B cell (primary cell): ENCODE measurements around the gene CRBN. TPM values are rescaled to one million over a fixed set of nuclear protein-coding genes. Genes with fewer than 3 reads are reported as not detected.
A peak's percentile ranks its signal among the peaks of the same experiment; 100 is the strongest.

ENCODE experiments used
- ATAC-seq: fragments of 200-7000 bp; cut with Tn5 transposase; one replicate; pipeline ENCODE4 v1.10.0; 2021; ENCODE audit warnings: low read depth, mild to moderate bottlenecking, moderate number of reproducible peaks, moderate library complexity
- CTCF ChIA-PET: fragments of 350-600 bp; sonication (Branson Sonifier 250); formaldehyde crosslinking; loops from one replicate; lab custom pipeline; 2021; ENCODE audit warnings: antibody characterized with exemption, inconsistent platforms; lab: Charles Lee
- POLR2A ChIA-PET: fragments of 350-600 bp; sonication (Branson Sonifier 250); formaldehyde crosslinking; loops from one replicate; lab custom pipeline; 2021; ENCODE audit warnings: antibody characterized with exemption; lab: Charles Lee
- DNase-seq: peaks from one replicate; pipeline ENCODE4 v3.0.0; 2013
- H2AFZ ChIP-seq: 2 replicates; pipeline ENCODE4 v1.6.1; 2012; ENCODE audit warnings: mild to moderate bottlenecking, low read depth, low read length; ENCODE audit not compliant: insufficient read depth, poor library complexity, severe bottlenecking
- H3K27ac ChIP-seq, 2 donors: 1 replicate in 1 of 2; 2 replicates in 1 of 2; pipeline ENCODE4 v1.5.1; 2012 to 2013; ENCODE audit warnings: low read length in 2 of 2, mild to moderate bottlenecking in 2 of 2, moderate library complexity in 1 of 2
- H3K27me3 ChIP-seq, 4 experiments: fragments of 200-600 bp in 1 of 4; sonication (generic) in 1 of 4; replicated peaks in 1 of 4; 1 replicate in 2 of 4; 2 replicates in 2 of 4; pipeline versions ENCODE4 v1.6.1 to v1.7.0; 2013 to 2016; ENCODE audit warnings: low read length in 3 of 4, mild to moderate bottlenecking in 2 of 4, mixed read lengths in 1 of 4, moderate library complexity in 1 of 4; ENCODE audit not compliant: insufficient read depth in 4 of 4, control insufficient read depth in 3 of 4; ENCODE audit errors: control extremely low read depth in 1 of 4
- H3K36me3 ChIP-seq, 2 experiments: replicated peaks in 1 of 2; 1 replicate in 1 of 2; 2 replicates in 1 of 2; pipeline versions ENCODE4 v1.6.1 to v1.7.1; 2013; ENCODE audit warnings: low read length in 1 of 2; ENCODE audit not compliant: insufficient read depth in 2 of 2, control insufficient read depth in 1 of 2; ENCODE audit errors: control extremely low read depth in 1 of 2, extremely low read depth in 1 of 2
- H3K4me1 ChIP-seq, 2 donors: fragments of 200-600 bp in 1 of 2; sonication (generic) in 1 of 2; 1 replicate in 1 of 2; 2 replicates in 1 of 2; pipeline versions ENCODE4 v1.5.1 to v1.6.1; 2013 to 2017; ENCODE audit warnings: low read length in 2 of 2; ENCODE audit not compliant: control insufficient read depth in 2 of 2, insufficient read depth in 2 of 2
- H3K4me2 ChIP-seq: replicated peaks from 2 replicates; pipeline ENCODE3; 2012; ENCODE audit warnings: mild to moderate bottlenecking, low read depth, low read length; ENCODE audit not compliant: poor library complexity, severe bottlenecking
- H3K4me3 ChIP-seq, 5 experiments: fragments of 200-600 bp in 1 of 5; sonication (generic) in 1 of 5; 1 replicate in 3 of 5; 2 replicates in 2 of 5; pipeline versions ENCODE4 v1.5.1 to v1.7.0; 2011 to 2016; ENCODE audit warnings: low read length in 4 of 5, mild to moderate bottlenecking in 4 of 5, low read depth in 2 of 5, control low read depth in 1 of 5, moderate library complexity in 1 of 5; ENCODE audit not compliant: insufficient read depth in 1 of 5; ENCODE audit errors: control extremely low read depth in 1 of 5, extremely low read depth in 1 of 5
- H3K79me2 ChIP-seq: fragments of 200-600 bp; sonication (generic); one replicate; pipeline ENCODE4 v1.6.0; 2016; ENCODE audit warnings: low read length; ENCODE audit not compliant: control insufficient read depth, insufficient read depth
- H3K9ac ChIP-seq: fragments of 200-600 bp; sonication (generic); 2 replicates; pipeline ENCODE4 v1.6.1; 2017; ENCODE audit warnings: mild to moderate bottlenecking, low read length, moderate library complexity
- H3K9me3 ChIP-seq, 3 donors: one replicate each; pipeline versions ENCODE4 v1.6.1 to v1.7.1; 2013; ENCODE audit warnings: low read length in 2 of 3; ENCODE audit not compliant: control insufficient read depth in 2 of 3, insufficient read depth in 1 of 3; ENCODE audit errors: control extremely low read depth in 1 of 3
- H4K20me1 ChIP-seq: 2 replicates; pipeline ENCODE4 v1.6.0; 2012; ENCODE audit warnings: mild to moderate bottlenecking, low read length; ENCODE audit not compliant: insufficient read depth, control insufficient read depth, poor library complexity, severe bottlenecking
- H3K27ac Mint-ChIP-seq: one replicate; pipeline ENCODE4 v1.8.0; 2021; ENCODE audit warnings: mixed read lengths
- H3K27me3 Mint-ChIP-seq: one replicate; pipeline ENCODE4 v1.8.0; 2021; ENCODE audit warnings: mixed read lengths
- H3K4me1 Mint-ChIP-seq: one replicate; pipeline ENCODE4 v1.8.0; 2021; ENCODE audit warnings: mixed read lengths
- H3K4me3 Mint-ChIP-seq: one replicate; pipeline ENCODE4 v1.8.0; 2021; ENCODE audit warnings: mixed read lengths
- H3K9me3 Mint-ChIP-seq: one replicate; pipeline ENCODE4 v1.8.0; 2022; ENCODE audit warnings: mixed read lengths; ENCODE audit not compliant: insufficient read depth
- EZH2 ChIP-seq: IDR thresholded peaks from 2 replicates; pipeline ENCODE4 v1.6.1; 2012; ENCODE audit warnings: borderline replicate concordance, low read depth, mild to moderate bottlenecking, moderate library complexity, low read length; ENCODE audit not compliant: insufficient read depth, poor library complexity, severe bottlenecking
- WGBS: methylation state at CpG from one replicate; pipeline ENCODE4 v1.1.5; 2013; ENCODE audit warnings: missing lambda C conversion rate; ENCODE audit not compliant: insufficient coverage; 5-methylcytosine and 5-hydroxymethylcytosine counted together
- intact Hi-C: fragments of 100-400 bp; cut with micrococcal nuclease; formaldehyde crosslinking; loops from one replicate; pipeline ENCODE4 v1.10.0; 2022
- polyA plus RNA-seq: library from polyadenylated mRNA; depleted of rRNA; stranded (reverse); fragments of >200 nt; gene quantifications from 2 replicates; pipeline ENCODE4 v1.2.3, GENCODE V29; 2012
- total RNA-seq, 2 donors: library from RNA; stranded (reverse); fragments of 120-200 nt in 1 of 2; gene quantifications; 1 replicate in 1 of 2; 2 replicates in 1 of 2; pipeline versions ENCODE4 v1.2.3 to v1.2.4, GENCODE V29; 2013 to 2022
- TF ChIP-seq, protein P1 (sequence below): fragments of 200-600 bp; IDR thresholded peaks from one replicate; pipeline ENCODE4 v1.8.0; 2022; ENCODE audit warnings: antibody characterized with exemption, mild to moderate bottlenecking

Gene CRBN
- total and polyA plus RNA-seq, 2 donors (not counting 1 experiment from before 2014, with no cell fraction given) = 67.1 to 95.1 TPM

DNA sequence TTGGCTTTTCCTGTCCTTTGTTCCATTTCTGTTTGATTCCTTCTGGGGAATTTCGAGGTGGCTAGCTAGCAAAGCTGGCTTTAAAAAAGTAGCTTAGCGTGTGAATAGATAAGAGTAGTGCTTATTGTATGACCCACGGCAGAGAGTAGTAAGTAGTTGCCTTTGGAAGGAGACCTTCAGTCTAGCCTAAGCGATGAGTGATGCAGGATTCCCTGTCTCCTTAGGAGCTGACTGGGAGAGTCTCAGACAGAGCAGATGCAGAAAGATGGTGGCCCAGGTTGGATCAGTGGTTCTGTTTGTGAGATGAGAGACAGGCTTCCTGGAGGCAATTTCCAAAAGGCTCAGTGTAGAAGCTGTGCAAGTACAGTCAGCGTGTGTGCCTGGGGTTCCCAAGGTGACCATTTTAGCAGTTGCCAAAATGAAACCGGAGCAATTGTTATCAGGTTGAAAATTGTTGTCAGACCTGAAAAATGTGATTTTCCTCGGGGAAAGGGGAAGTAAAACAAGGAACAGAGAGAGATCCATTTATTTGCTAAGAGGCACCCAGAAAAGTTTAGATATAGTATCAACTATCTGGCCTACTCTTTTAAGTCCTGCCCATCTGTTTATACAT lies 68.6 kb downstream of the CRBN start:
- DNase-seq = peak; percentile 32
- POLR2A ChIA-PET = no interaction called here
- Histone ChIP-seq H3K4me3 (peak overlapping the region in 2 of 5 experiments; percentile 14 to 15), H4K20me1 (no peaks in the 10 kb centered on the region), H2AFZ (no peak overlapping the region), H3K27ac (peak overlapping the region; percentile 53 to 71), H3K36me3 (no peaks in the 10 kb centered on the region), H3K9ac (peak overlapping the region; percentile 5), H3K9me3 (no peaks in the 10 kb centered on the region), H3K4me2 (peak overlapping the region; percentile 35), H3K4me1 (peaks cover 11 to 19% of the 10 kb centered on the region in 2 donors), H3K27me3 (no peaks in the 10 kb centered on the region), H3K79me2 (no peaks in the 10 kb centered on the region)
- no peak for ATAC-seq
- CTCF ChIA-PET = no interaction called here
- intact Hi-C loops = loop anchor here (2.0 kb wide), 1 partner anchor 16 kb away; the partner anchor contains the start of gene TRNT1
- Mint-ChIP-seq H3K4me1 (peaks cover 40% of the 10 kb centered on the region), H3K9me3 (peaks cover 2% of the 10 kb centered on the region), H3K27me3 (peaks cover 2% of the 10 kb centered on the region), H3K27ac (peak overlapping the region; percentile 90), H3K4me3 (peak overlapping the region; percentile 66)
- TF ChIP-seq, protein P1, sequence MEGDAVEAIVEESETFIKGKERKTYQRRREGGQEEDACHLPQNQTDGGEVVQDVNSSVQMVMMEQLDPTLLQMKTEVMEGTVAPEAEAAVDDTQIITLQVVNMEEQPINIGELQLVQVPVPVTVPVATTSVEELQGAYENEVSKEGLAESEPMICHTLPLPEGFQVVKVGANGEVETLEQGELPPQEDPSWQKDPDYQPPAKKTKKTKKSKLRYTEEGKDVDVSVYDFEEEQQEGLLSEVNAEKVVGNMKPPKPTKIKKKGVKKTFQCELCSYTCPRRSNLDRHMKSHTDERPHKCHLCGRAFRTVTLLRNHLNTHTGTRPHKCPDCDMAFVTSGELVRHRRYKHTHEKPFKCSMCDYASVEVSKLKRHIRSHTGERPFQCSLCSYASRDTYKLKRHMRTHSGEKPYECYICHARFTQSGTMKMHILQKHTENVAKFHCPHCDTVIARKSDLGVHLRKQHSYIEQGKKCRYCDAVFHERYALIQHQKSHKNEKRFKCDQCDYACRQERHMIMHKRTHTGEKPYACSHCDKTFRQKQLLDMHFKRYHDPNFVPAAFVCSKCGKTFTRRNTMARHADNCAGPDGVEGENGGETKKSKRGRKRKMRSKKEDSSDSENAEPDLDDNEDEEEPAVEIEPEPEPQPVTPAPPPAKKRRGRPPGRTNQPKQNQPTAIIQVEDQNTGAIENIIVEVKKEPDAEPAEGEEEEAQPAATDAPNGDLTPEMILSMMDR = no peak
- TF ChIP-seq EZH2 = no peak
- 84% methylated on average over 5 of the region's 7 CpGs for WGBS

DNA sequence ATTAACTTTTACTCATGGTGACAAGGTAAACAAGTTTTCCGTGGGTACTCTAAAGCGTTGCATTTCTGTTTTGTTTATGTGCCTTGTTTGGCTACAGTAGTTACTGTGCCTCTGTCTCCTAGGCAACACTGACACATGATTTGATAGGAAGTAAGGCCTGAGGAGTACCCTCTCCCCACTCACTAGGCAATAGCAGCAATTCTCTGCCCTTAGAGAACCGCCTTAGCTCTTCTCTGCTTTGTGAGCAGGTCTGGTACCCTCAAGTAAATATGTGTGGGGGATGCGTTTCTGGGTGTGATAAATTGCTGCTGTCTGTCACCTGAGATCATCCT lies 69.2 kb downstream of the CRBN start, which contains the start of gene IL5RA:
TSS of gene IL5RA (minus strand) at position 76 of the 332 bp plus-strand sequence. CDS start 5,390 bp downstream, outside the sequence.
- Histone ChIP-seq H3K79me2 (no peaks in the 10 kb centered on the region), H3K9ac (peak within 1 kb of the TSS; percentile 33), H3K4me1 (peaks cover 16 to 25% of the 10 kb centered on the region in 2 donors), H3K4me3 (peak within 1 kb of the TSS in 2 of 5 experiments; percentile 17 to 28), H3K9me3 (no peaks in the 10 kb centered on the region), H3K27me3 (no peaks in the 10 kb centered on the region), H3K4me2 (peak within 1 kb of the TSS; percentile 35), H4K20me1 (no peaks in the 10 kb centered on the region), H3K27ac (peak within 1 kb of the TSS; percentile 53 to 71), H2AFZ (no peak within 1 kb of the TSS), H3K36me3 (no peaks in the 10 kb centered on the region)
- ChIA-PET CTCF (no interaction called here), POLR2A (no interaction called here)
- DNase-seq (peak; percentile 72), ATAC-seq (peak; percentile 70)
- Mint-ChIP-seq H3K9me3 (peaks cover 2% of the 10 kb centered on the region), H3K27me3 (no peaks in the 10 kb centered on the region), H3K27ac (peak within 1 kb of the TSS; percentile 90), H3K4me1 (peaks cover 46% of the 10 kb centered on the region), H3K4me3 (peak within 1 kb of the TSS; percentile 66)
- intact Hi-C loops = loop anchor here (2.0 kb wide), 1 partner anchor 17 kb away; the partner anchor contains the start of gene TRNT1
- WGBS = 69% methylated on average over 2 of the region's 4 CpGs
- no peak for TF ChIP-seq EZH2
- TF ChIP-seq, protein P1 = no peak
